Right renal cortex interstitium (tissue), 3 donors: ENCODE measurements around the gene NAMPT. TPM values are rescaled to one million over a fixed set of nuclear protein-coding genes. Genes with fewer than 3 reads are reported as not detected.
"Not testable (repeated sequence)": the region's sequence is repeated elsewhere in the genome, so short reads cannot be mapped to it uniquely, and the experiment has no call there.

Experiments used
- DNase-seq, 3 donors: peaks; one replicate each; pipeline ENCODE4 v3.0.0-alpha.2; 2013; ENCODE audit warnings: low read depth in 3 of 3, low spot score in 2 of 3
- polyA plus RNA-seq, 3 donors: library from polyadenylated mRNA; unstranded; fragments of 120-200 nt; gene quantifications; one replicate each; pipeline ENCODE4 v1.2.1, GENCODE V29; 2013; ENCODE audit not compliant: insufficient read length in 3 of 3

NAMPT gene
- polyA plus RNA-seq: 10 to 100 TPM; 42.6 to 46.2 (median 45.0) TPM

- DNase-seq: no peak
Observed at GRCh38 chr7:106284714-106285050, at the start of gene NAMPT. TSS of gene NAMPT (minus strand) at chr7:106284983. CDS start at chr7:106284884, 99 bp downstream.

GRCh38 chr7:106332201-106332600 is 47.4 kb upstream of the NAMPT start:
- DNase-seq: no peak

GRCh38 chr7:106331441-106332175 is 46.8 kb upstream of the NAMPT start:
- DNase-seq: no peak

- no peak for DNase-seq
Observed at GRCh38 chr7:106329971-106330733, 45.4 kb upstream of the NAMPT start.

- no peak for DNase-seq
Observed at GRCh38 chr7:106329408-106329807, 44.6 kb upstream of the NAMPT start.

GRCh38 chr7:106327538-106328481 is 43.0 kb upstream of the NAMPT start:
- DNase-seq: no peak

GRCh38 chr7:106326594-106327537 is 42.1 kb upstream of the NAMPT start:
- DNase-seq: no peak

- DNase-seq: not testable (repeated sequence)
Observed at GRCh38 chr7:106324509-106324908, 39.7 kb upstream of the NAMPT start.

GRCh38 chr7:106320254-106320770 is 35.5 kb upstream of the NAMPT start:
- DNase-seq: not testable (repeated sequence)

GRCh38 chr7:106318482-106318881 is 33.7 kb upstream of the NAMPT start:
- DNase-seq: no peak

GRCh38 chr7:106317971-106318370 is 33.2 kb upstream of the NAMPT start:
- no peak for DNase-seq

- no peak for DNase-seq
Observed at GRCh38 chr7:106316947-106317346, 32.2 kb upstream of the NAMPT start.

- DNase-seq: no peak
Observed at GRCh38 chr7:106314875-106315274, 30.1 kb upstream of the NAMPT start.

- DNase-seq: no peak
Observed at GRCh38 chr7:106313966-106314365, 29.2 kb upstream of the NAMPT start.

- DNase-seq: no peak
Observed at GRCh38 chr7:106313456-106313901, 28.7 kb upstream of the NAMPT start.

- DNase-seq: no peak
Observed at GRCh38 chr7:106312906-106313305, 28.1 kb upstream of the NAMPT start.

- no peak for DNase-seq
Observed at GRCh38 chr7:106312099-106312871, 27.5 kb upstream of the NAMPT start.

- DNase-seq: no peak
Observed at GRCh38 chr7:106309362-106309761, 24.6 kb upstream of the NAMPT start.

- DNase-seq: no peak
Observed at GRCh38 chr7:106306256-106306655, 21.5 kb upstream of the NAMPT start.
